Measurements from ENCODE around the gene TMEM42. TPM values are rescaled to one million over a fixed set of nuclear protein-coding genes. Genes with fewer than 3 reads are reported as not detected.

The TMEM42 gene
- total RNA-seq, 1 experiment from 2014 or later, result 1.5 TPM

DNA sequence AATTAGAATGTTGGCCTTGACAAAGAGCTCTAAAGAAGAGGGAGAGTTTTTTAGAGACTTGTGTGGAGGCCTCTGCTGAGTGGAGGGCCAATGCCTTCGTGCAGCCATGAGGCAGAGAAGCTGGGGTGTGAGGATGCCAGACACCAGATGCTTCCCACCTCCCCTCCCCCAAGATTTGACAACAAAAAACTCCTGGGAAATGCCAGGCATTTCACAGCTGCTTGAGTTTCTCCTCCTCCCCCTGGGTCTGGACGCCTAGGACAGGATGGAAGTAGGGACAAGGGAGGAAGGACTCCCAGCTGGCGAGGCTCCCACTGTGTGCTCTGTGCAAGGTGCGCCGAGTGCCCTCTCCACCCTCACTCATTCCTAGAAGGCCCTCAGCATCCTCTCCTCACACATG, 32.8 kb downstream of the TMEM42 start:
- no peaks in the 10 kb centered on the region for H3K27me3 ChIP-seq
- no peaks in the 10 kb centered on the region for H3K9me3 ChIP-seq
- H3K36me3 ChIP-seq, result no peaks in the 10 kb centered on the region
- no peak for DNase-seq
- no peak overlapping the region for H3K4me3 ChIP-seq

DNA sequence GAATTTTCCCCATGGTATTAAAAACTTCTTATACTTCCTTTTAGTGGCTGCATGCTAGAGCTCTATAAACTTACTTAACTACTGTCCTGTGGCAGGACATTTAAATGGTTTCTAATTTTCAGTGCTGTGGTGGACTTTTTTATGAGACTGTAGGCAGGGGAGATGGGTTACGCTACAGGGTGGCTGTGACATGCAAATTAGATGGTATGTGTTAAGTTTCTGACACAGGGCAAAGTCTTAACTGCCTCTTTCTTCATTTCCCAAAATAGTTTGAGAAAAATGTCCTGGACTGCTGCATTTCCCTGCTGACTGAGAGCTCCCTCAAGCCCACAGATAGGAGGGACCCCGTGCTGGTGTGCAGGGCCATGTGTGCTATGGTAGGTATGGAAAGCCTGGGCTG, 34.7 kb downstream of the TMEM42 start:
- no peak overlapping the region for H3K4me3 ChIP-seq
- no peaks in the 10 kb centered on the region for H3K27me3 ChIP-seq
- H3K9me3 ChIP-seq, result no peaks in the 10 kb centered on the region
- H3K36me3 ChIP-seq, result no peaks in the 10 kb centered on the region
- DNase-seq, result no peak

DNA sequence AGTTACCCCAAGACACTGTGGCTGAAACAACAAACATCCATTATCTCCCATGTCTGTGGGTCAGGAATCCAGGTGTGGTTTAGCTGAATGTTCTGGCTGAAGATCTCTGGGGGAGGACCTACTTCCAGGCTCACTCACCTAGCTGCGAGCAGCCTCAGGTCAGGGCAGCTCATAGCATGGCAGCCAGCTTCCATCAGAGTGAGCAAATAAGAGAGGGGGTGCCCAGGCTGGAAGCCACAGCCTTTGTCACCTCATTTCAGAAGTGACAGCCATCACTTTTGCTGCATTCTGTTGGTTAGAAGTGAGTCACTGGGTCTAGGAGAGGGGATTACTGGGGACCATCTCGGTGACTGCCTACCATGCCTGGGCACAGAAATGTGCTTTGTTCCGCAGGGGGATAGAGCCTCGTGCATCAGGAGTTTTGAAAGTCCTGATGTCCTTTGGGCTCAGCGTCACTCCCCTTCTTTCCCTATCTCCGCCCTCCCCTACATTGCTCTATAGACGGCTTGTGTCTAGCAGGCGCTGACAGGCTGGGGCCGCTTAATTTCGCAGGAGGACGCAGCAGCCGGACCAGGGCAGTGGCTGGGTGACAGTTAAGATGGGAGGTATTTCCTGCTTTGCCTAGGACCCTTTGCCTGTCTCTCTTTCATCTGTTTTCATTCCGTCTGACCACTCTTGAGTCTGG, 38.1 kb downstream of the TMEM42 start:
- H3K36me3 ChIP-seq, result no peaks in the 10 kb centered on the region
- DNase-seq, result no peak
- no peak overlapping the region for H3K4me3 ChIP-seq
- H3K9me3 ChIP-seq, result no peaks in the 10 kb centered on the region
- H3K27me3 ChIP-seq, result no peaks in the 10 kb centered on the region

DNA sequence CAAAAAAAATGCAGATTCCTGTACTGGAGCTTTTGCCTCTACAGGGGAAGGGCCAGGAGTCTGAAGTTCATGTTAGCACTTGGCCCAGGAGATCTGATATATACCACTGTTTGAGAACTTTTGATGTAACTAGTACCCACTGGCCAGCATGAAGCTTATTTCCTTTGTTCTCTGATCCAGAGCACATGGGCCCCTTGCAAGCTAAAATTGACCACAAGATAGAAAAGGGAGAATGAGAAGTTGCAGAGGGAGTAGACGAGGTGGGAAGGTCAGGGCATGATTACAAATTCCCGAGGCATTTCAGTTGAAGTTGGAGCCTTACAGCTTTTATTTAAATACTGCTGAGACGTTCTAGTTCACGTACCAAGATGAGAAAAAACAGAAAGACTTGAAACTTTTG, 40.9 kb downstream of the TMEM42 start:
- Histone ChIP-seq H3K9me3 (no peaks in the 10 kb centered on the region), H3K36me3 (no peaks in the 10 kb centered on the region), H3K27me3 (no peaks in the 10 kb centered on the region), H3K4me3 (no peak overlapping the region)
- no peak for DNase-seq

DNA sequence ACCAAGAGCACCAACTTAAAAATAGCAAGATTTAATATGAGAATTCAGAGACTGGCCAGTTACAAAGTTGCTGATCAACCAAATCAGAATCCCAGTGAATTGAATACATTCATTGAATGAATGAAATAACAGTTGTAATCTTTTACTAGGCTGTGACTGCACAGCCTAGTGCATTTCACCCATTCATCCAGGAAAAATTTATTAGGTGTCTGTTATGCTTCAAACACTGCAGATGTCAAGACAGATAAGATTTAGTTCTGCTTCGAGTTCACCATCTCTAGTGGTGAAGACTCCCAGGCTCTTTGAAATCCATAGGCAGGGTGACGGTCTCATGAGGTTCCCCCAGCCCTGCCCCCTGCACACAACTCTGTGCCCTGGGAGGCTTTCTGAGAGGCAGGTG, 41.6 kb downstream of the TMEM42 start:
- DNase-seq, result no peak
- no peaks in the 10 kb centered on the region for H3K36me3 ChIP-seq
- H3K9me3 ChIP-seq, result no peaks in the 10 kb centered on the region
- H3K27me3 ChIP-seq, result no peaks in the 10 kb centered on the region
- no peak overlapping the region for H3K4me3 ChIP-seq

DNA sequence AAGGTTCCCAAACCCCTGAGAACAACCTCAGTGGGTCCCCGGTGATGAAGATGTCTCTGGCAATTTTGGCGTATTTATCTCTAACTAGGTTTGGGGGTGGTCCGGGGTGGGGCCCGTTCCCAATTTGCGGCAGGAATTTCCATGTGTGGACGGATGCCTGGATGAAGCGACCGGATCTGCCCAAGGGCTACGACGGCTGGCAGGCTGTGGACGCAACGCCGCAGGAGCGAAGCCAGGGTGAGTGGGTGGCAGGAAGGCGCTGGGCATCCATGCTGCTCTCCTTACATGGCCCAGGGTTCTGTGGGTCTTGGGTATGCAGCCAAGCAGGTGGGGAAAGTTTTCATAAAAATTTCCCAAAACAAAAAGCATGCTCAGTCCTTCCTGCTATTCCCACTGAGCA, 42.0 kb downstream of the TMEM42 start:
- H3K36me3 ChIP-seq, result no peaks in the 10 kb centered on the region
- no peak for DNase-seq
- H3K9me3 ChIP-seq, result no peaks in the 10 kb centered on the region
- H3K27me3 ChIP-seq, result no peaks in the 10 kb centered on the region
- H3K4me3 ChIP-seq, result no peak overlapping the region

DNA sequence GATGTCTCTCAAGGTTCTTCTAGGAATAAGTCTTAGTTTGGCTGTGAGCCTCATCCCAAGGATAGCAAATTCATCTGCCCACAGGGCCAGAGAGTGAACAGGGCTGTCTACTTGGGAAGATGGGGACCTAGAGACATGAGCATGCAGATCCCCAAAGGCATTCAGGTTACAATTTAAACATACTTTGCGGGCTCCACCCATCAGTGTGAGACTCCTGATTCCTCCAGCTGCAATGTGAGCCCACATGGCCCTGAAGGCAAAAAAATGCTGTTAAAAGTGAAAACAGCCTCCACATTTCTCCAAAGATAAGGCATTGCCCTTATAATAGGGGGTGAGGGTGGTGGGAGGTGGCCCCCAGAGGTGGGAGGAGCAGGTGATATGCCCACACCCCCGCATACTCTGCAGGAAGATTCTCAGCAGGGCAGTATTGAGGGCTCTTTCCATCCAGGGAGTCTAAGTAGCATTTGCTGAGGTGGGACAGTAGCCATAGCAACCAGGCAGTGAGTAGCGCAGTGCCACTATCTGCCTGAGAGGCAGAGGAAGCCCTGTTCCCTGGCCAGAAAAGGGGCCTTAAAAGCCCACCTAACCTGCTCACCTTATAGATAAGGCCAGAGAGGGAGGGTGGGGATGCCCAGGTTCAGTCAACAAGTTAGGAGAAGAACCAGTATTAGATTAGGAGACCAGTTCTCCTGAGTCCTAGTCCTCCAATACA, 43.9 kb downstream of the TMEM42 start:
- Histone ChIP-seq H3K27me3 (no peaks in the 10 kb centered on the region), H3K9me3 (no peaks in the 10 kb centered on the region), H3K36me3 (no peaks in the 10 kb centered on the region), H3K4me3 (no peak overlapping the region)
- no peak for DNase-seq

DNA sequence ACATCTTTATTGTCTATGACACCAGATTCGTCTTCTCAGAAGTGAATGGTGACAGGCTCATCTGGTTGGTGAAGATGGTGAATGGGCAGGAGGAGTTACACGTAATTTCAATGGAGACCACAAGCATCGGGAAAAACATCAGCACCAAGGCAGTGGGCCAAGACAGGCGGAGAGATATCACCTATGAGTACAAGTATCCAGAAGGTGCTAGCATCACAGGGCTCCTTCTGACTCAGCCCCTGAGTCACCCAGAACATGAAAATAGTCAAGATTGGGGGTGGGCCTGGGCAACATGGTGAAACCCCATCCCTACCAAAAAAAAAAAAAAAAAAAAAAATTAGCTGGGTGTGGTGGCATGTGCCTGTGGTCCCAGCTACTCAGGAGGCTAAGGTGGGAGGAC, 45.3 kb downstream of the TMEM42 start:
- Histone ChIP-seq H3K36me3 (no peaks in the 10 kb centered on the region), H3K9me3 (no peaks in the 10 kb centered on the region), H3K27me3 (no peaks in the 10 kb centered on the region), H3K4me3 (no peak overlapping the region)
- no peak for DNase-seq

DNA sequence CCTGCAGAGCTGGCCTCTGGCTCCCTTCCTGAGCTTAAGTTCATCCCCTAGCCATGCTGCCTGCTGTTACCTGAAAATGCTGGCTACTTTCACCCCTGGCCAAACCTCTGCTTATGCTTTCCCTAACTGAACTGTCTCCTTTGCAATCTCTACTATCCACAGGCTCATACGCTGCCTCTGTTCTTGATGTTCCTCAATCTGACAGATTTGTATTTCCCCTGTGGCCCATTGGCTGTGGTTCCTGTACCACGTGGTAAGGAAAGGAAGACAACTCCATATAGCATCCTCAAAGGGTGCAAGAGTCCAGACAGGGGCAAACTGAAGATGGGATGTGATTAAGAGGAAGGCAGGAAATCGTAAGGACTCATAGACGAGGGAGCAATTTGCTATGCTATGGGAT, 45.9 kb downstream of the TMEM42 start:
- no peaks in the 10 kb centered on the region for H3K27me3 ChIP-seq
- H3K4me3 ChIP-seq, result no peak overlapping the region
- no peaks in the 10 kb centered on the region for H3K9me3 ChIP-seq
- no peaks in the 10 kb centered on the region for H3K36me3 ChIP-seq
- no peak for DNase-seq

DNA sequence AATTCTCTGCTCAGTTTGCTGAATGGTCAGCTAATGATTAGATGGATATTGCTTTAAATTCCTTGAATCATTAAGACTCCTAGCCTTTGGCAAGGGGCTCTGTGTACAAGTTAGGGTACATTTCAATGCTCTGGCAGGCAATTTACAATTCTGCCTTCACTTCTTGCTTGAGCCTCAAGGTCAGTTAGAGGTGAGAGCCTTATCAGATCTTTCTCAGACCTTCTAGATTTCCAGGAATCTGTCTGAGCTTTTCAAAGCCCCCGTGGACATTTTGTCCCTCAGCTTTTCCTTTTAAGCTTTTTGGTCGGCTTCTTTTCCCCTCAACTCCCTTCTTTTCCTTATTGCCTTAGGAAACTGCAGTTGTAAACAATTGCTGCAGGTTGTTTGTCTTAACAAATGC, 47.4 kb downstream of the TMEM42 start:
- no peak for DNase-seq
- Histone ChIP-seq H3K36me3 (no peaks in the 10 kb centered on the region), H3K4me3 (no peak overlapping the region), H3K27me3 (no peaks in the 10 kb centered on the region), H3K9me3 (no peaks in the 10 kb centered on the region)

DNA sequence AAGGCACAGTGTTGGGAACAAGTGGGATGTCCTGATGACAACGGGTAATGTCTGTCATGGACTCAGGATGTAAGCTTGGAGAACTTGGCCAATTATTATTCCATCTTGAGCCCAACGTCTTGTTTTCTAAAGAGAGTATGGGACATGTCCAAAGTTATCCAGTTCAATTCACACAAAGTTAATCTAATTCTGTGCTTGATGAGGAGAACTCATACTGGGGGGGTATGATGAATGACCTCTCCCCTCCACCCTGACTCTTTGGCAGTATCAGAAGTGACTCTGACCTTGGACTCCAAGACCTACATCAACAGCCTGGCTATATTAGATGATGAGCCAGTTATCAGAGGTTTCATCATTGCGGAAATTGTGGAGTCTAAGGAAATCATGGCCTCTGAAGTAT, 49.0 kb downstream of the TMEM42 start:
- no peak overlapping the region for H3K4me3 ChIP-seq
- no peaks in the 10 kb centered on the region for H3K27me3 ChIP-seq
- H3K9me3 ChIP-seq, result no peaks in the 10 kb centered on the region
- H3K36me3 ChIP-seq, result no peaks in the 10 kb centered on the region
- DNase-seq, result no peak

DNA sequence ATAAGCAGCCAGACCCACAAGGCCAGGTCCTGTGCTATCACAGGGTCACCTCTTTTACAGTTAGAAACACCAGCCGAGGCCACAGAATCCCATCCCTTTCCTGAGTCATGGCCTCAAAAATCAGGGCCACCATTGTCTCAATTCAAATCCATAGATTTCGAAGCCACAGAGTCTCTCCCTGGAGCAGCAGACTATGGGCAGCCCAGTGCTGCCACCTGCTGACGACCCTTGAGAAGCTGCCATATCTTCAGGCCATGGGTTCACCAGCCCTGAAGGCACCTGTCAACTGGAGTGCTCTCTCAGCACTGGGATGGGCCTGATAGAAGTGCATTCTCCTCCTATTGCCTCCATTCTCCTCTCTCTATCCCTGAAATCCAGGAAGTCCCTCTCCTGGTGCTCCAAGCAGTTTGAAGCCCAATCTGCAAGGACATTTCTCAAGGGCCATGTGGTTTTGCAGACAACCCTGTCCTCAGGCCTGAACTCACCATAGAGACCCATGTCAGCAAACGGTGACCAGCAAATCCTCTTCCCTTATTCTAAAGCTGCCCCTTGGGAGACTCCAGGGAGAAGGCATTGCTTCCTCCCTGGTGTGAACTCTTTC, 52.3 kb downstream of the TMEM42 start:
- Histone ChIP-seq H3K36me3 (no peaks in the 10 kb centered on the region), H3K9me3 (no peaks in the 10 kb centered on the region), H3K27me3 (no peaks in the 10 kb centered on the region), H3K4me3 (no peak overlapping the region)
- peak; percentile 46 for DNase-seq

DNA sequence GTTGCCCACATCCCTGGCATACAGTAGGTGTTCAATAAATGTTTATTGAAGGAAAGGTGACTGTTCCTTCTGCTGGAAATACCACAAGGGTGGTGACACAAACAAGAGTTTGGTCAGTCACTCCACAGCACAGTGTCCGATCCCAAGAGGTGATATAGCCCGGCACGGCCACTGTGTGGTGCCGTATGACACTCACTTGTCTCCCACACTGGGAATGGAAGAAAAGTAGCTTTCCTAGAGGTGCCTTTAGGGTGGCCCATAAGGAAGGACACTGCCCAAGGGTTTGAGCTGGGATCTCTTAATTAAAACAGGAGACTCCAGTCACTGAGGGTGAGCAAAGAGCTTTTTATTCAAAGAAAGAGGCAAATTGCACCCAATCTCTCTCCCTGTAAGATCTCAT, 53.2 kb downstream of the TMEM42 start:
- no peak overlapping the region for H3K4me3 ChIP-seq

More for the DNA sequence above, 53.2 kb downstream of the TMEM42 start:
- Histone ChIP-seq H3K9me3 (no peaks in the 10 kb centered on the region), H3K36me3 (no peaks in the 10 kb centered on the region), H3K27me3 (no peaks in the 10 kb centered on the region)
- DNase-seq, result no peak

Other genes starting within 250 kb of the TMEM42 start
- gene ZNF197, start 236.9 kb upstream of the TMEM42 start, total RNA-seq (2014; rRNA removed; shearing (Covaris generic); ENCODE audit: low replicate concordance), result 3.9 and 4.5 TPM in 2 replicates
- 5.3 and 6.8 TPM in 2 replicates for gene ZNF35, start 213.2 kb upstream of the TMEM42 start, total RNA-seq (2014; rRNA removed; shearing (Covaris generic); ENCODE audit: low replicate concordance)
- gene ZNF502, start 149.3 kb upstream of the TMEM42 start, total RNA-seq (2014; rRNA removed; shearing (Covaris generic); ENCODE audit: low replicate concordance), result 0.89 and 2.9 TPM in 2 replicates
- 0.79 and 1.2 TPM in 2 replicates for gene ZNF501, start 132.3 kb upstream of the TMEM42 start, total RNA-seq (2014; rRNA removed; shearing (Covaris generic); ENCODE audit: low replicate concordance)
- 5.7 and 6.6 TPM in 2 replicates for gene KIAA1143, start 100.3 kb upstream of the TMEM42 start, total RNA-seq (2014; rRNA removed; shearing (Covaris generic); ENCODE audit: low replicate concordance)
- 14.1 and 18.1 TPM in 2 replicates for gene KIF15, start 100.1 kb upstream of the TMEM42 start, total RNA-seq (2014; rRNA removed; shearing (Covaris generic); ENCODE audit: low replicate concordance)
- gene TGM4, start 12.7 kb downstream of the TMEM42 start, total RNA-seq (2014; rRNA removed; shearing (Covaris generic); ENCODE audit: low replicate concordance), result 0.43 TPM in 1 of 2 replicates, not detected in the other
- gene ZDHHC3, start 114.3 kb downstream of the TMEM42 start, total RNA-seq (2014; rRNA removed; shearing (Covaris generic); ENCODE audit: low replicate concordance), result 26.1 and 28.5 TPM in 2 replicates
- gene EXOSC7, start 114.3 kb downstream of the TMEM42 start, total RNA-seq (2014; rRNA removed; shearing (Covaris generic); ENCODE audit: low replicate concordance), result 22.4 and 44.3 TPM in 2 replicates
- 0.10 and 2.0 TPM in 2 replicates for gene CLEC3B, start 164.4 kb downstream of the TMEM42 start, total RNA-seq (2014; rRNA removed; shearing (Covaris generic); ENCODE audit: low replicate concordance)

Measured in MG63 (cell line).